HG02973 (cell line): ENCODE measurements around the gene HOXB8.

ENCODE experiments used
- ATAC-seq: cut with Tn5 transposase; IDR thresholded peaks from one replicate; pipeline ENCODE4 v1.9.1; 2021; ENCODE audit warnings: moderate library complexity; ENCODE audit not compliant: unreplicated experiment

HOXB8 gene

GRCh38 chr17:48637323-48638260 lies 22.5 kb upstream of the HOXB8 start:
- ATAC-seq: no peak

DNA sequence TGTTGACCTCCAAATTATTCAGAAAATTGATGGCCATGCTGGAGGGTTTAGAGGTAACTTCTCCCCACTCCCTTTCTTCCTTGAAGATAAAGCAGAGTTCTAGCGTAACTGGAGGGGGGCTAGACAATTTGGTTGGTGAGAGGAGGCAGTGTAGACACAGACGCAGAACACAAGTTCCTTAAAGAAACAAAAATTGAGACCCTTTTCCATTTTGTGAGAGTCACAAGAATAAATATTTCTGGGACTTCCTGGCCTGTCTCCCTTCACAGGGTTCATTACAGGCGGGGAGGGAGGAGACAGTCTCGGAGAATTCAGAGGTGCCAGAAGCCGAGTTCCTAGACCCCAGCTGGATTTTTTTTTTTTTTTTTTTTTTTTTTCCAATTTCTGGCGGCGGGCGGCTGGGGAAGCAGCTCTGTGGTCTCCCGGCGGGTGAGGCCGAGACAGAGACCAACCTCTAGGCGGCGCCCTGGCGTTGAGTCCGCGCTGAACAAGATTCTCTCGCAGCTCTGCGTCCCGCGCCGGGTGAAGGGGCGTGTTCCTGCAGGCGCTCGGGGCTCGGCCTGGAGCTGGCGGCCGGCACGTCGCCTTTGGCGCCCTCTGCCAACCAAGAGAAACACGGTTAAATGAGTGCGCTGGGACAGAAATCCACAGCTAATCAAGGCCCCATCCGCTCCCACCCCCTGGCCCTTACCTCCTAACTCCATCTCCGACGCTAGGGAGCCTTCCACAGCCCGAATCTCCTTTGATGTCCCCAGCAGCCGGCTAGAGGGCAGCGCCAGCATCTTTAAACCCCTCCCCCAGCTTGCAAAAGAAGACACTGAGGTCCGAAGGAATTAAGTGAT lies 21.3 kb upstream of the HOXB8 start:
- ATAC-seq: no peak

GRCh38 chr17:48634493-48635208 lies 19.6 kb upstream of the HOXB8 start:
- ATAC-seq: no peak

DNA sequence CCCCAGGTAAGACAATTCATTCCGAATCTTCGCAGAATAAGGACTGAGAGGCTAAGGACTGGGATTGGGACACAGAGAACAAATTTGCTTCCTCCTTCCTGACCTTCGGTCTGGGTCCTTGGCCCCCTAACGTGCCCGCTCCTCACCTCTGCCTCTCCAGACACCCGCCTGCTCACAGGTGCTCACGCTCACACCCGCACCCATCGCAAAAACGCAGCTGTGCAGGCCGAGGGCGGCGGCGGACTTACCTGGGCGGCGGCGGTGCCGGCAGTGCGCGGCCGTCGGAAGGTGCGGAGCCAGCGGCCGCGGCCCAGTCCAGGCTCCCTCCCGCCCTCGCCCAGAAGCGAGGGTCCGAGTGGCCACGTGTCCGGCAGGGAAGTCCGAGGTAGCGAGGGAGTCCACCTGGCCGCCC lies 18.2 kb upstream of the HOXB8 start:
- no peak for ATAC-seq

GRCh38 chr17:48632579-48633265 lies 17.6 kb upstream of the HOXB8 start:
- ATAC-seq: no peak

- ATAC-seq: no peak
These were observed 16.8 kb upstream of the HOXB8 start for GRCh38 chr17:48631693-48632578.

- no peak for ATAC-seq
These were observed 16.0 kb upstream of the HOXB8 start for GRCh38 chr17:48630925-48631692.

DNA sequence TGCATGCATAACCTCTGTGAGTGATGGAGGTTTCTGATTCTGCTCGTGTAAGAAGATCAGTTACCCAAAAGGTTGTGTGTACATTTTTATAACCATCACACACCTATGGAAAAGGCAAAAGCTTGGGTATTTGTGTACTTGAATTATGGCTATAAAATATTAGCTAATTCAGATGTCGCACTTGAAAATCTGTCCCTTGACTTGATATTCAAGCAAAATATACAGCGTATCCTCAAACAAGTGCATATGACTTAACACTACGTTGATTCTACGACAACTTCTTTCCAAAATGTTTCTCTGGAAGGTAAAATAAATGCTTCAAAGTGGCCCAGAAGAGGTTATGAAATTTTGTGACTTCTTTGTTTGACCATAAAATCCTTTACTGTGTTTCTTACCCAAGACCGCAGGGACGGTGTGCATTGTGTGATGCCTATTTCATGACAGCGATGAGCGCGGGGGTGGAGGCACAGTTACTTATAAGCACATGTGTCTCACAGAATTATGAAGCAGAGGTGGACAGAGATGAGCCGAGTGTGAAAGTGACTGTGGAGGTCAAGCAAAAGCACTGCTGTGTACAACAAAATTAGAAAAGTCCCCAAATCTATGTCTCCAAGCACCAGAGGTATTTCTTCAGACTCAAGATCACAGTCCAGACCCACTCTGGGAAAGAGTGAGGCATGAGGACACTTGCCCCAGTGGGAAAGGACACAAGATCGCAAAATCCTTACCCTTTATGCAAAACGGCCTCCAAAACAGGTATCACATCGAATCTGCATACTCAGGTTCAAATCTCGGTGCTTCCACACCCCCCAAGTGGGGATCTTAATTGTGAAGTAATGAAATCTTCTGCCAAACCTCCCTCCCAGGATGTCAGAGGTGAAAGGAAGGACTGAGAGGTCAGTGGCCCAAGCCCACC lies 15.2 kb upstream of the HOXB8 start:
- ATAC-seq: no peak

- no peak for ATAC-seq
These were observed 14.3 kb upstream of the HOXB8 start for GRCh38 chr17:48629411-48629759.

GRCh38 chr17:48628649-48629410 lies 13.7 kb upstream of the HOXB8 start:
- ATAC-seq: no peak

DNA sequence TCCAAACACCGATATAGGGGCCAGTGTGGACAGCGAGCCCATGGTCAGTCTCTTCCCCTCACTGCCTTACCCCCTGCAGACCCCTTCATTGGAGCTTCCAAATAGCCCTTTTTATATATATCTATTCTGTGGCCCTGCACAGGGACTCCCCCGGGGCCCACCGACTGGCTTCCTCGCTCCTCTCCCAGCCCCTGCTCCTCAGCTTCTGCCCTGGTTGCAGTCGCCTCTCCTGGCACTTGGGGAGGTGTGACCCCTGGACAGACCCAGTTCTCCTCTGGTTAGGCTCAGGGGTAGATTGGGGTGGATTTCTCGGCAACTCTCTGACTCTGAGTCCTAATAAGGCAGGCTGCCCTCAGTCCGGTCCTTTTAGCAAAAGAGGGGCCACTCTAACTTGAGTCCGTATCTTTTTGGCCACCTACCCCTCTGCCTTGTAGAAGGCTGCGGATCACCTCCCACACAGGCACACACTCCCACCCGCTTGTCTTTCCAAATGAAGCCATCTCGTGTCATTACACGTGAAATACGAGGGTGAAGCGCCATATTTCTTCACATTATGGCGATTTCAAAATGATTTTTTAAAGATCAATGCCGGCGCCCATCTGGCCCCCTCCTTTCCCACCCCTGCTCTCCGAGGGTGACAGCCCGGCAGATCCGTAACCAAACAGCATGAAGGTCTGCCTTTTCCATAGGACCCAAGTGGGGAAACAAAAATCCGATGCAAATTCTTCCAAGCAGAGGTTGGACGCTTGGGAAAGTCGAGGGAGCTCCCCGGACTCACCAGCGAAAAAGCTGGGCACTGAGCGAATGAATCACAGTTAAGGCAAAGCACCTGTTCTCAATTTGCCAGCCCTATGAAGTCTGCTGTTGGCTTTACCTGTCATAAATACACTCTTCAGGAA lies 12.8 kb upstream of the HOXB8 start:
- ATAC-seq: no peak

GRCh38 chr17:48627118-48627597 lies 12.1 kb upstream of the HOXB8 start:
- ATAC-seq: no peak

GRCh38 chr17:48626245-48627117 lies 11.4 kb upstream of the HOXB8 start, which contains the start of gene HOXB9:
TSS of gene HOXB9 (minus strand) at chr17:48626358. CDS start at chr17:48626269, 89 bp downstream.
- no peak for ATAC-seq

DNA sequence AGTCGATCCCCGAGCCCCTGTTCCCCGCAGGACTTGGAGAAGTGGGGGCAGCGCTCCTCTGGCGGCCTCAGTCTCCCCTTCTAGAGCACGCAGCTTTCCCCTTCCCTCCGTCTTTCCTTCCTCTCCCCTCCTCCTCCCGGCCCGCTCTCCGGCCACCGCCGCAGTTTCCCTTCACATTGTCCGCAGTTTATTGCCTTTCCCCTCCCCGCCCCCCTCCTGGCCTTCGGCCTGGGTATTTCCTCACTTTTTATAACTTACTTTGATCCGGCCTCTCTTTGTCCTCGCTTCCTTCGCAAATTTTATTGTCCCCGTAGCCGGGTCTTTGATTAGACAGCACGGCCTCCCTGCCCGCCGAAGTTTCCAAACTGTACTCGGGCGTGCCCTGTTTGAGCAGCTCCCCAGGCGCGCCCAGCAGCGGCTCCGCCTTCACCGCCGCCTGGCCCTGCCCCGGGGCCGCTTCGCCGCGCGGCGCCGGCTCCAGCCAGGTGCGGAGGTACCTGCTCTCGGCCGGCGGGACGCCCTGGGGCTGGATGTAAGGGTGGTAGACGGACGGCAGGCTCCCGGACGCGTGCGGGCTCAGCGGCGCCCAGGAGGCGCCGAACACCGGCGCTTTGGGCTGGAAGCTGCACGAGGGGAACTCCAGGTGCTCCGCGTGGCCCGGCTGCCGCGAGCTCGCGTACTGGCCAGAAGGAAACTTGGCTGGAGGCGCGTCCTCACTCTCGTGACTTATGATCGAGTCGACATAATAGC lies 10.6 kb upstream of the HOXB8 start:
- no peak for ATAC-seq
